ENCODE measurements around the gene PLEKHJ1.
"Not testable (repeated sequence)": the region's sequence is repeated elsewhere in the genome, so short reads cannot be mapped to it uniquely, and the experiment has no call there.

The PLEKHJ1 gene

GRCh38 chr19:2236314-2237050, at the start of gene PLEKHJ1, which contains the start of gene SF3A2:
Gene PLEKHJ1, minus strand, starts transcription at chr19:2236329. Its CDS starts 81 bp downstream, at chr19:2236248.
Gene SF3A2, plus strand, starts transcription at chr19:2236824. Its CDS starts 6,595 bp downstream, at chr19:2243419.
- peak; percentile 99 for DNase-seq
- in situ Hi-C loops (cut with MboI; ENCODE audit: low pct_unique_long_range_greater_than_20kb, low sequenced_read_pairs): no loop called here

DNA sequence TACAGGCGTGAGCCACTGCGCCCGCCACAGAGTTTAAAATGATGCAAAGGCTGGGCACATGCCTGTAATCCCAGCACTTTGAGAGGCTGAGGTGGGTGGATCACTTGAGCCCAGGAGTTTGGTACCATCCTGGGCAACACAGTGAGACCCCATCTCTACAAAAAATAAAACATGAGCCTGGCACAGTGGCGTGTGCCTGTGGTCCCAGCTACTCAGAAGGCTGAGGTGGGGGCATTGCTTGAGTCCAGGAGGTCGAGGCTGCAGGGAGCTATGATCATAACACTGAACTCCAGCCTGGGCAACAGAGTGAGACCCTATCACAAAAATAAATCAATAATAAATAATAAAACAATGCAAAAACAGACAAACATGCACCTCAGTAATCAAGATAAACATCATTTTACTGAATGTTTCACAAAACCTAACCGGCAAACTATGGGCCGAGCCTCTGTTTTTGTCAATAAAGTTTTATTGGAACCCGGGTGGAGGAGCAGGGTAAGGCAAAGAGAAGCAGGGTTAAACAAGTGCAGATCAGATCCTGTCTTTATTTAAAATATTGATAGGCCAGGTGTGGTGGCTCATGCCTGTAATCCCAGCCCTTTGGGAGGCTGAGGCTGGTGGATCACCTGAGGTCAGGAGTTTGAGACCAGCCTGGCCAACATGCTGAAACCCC, 47.8 kb upstream of the PLEKHJ1 start:
- DNase-seq: no peak
- in situ Hi-C loops (cut with MboI; ENCODE audit: low pct_unique_long_range_greater_than_20kb, low sequenced_read_pairs): no loop called here

- DNase-seq: no peak
- in situ Hi-C loops (cut with MboI; ENCODE audit: low pct_unique_long_range_greater_than_20kb, low sequenced_read_pairs): no loop called here
Observed at GRCh38 chr19:2282862-2283237, 46.7 kb upstream of the PLEKHJ1 start.

GRCh38 chr19:2282062-2282861, 46.1 kb upstream of the PLEKHJ1 start, which contains the start of gene PEAK3:
Gene PEAK3, minus strand, starts transcription at chr19:2282175. Its CDS starts 1,244 bp downstream, at chr19:2280931.
- peak; percentile 80 for DNase-seq
- in situ Hi-C loops (cut with MboI; ENCODE audit: low pct_unique_long_range_greater_than_20kb, low sequenced_read_pairs): no loop called here

GRCh38 chr19:2281265-2282061, 45.3 kb upstream of the PLEKHJ1 start:
- in situ Hi-C loops (cut with MboI; ENCODE audit: low pct_unique_long_range_greater_than_20kb, low sequenced_read_pairs); DNase-seq: not testable (repeated sequence)

- in situ Hi-C loops (cut with MboI; ENCODE audit: low pct_unique_long_range_greater_than_20kb, low sequenced_read_pairs): no loop called here
- no peak for DNase-seq
Observed at GRCh38 chr19:2280633-2281264, 44.6 kb upstream of the PLEKHJ1 start.

DNA sequence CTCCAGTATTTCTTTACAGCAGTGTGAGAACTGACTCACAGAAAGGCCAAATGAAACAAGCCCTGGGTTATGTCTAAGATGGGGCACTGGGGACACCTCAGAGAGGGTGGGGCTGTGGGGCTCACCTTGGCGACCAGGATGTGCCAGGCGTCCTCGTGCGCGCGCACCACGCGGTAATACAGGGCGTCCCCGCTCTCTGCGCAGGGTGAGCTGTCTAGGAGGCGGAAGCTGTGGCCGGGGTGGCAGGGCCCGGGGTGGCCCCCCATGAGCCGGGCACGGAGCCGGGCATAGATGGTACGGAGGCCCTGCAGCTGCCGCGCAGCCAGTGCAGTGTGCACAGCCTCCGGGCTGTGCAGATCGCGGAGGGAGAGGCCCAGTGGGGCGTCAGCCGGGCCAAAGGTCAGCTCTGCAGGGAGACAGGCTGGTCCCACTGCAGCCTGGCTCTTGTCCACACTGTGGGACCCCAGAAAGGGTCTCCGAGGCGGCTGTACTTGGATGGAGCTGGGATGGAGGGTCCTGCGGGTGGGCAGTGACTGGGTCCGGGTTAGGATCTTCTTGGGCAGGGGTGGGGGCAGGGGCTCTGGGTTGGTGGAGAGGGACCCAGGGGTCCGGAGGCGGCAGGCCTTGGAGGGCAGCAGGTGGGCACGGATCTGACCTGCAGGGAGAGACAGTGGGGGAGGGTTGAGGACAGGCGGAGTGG, 42.5 kb upstream of the PLEKHJ1 start:
- in situ Hi-C loops (cut with MboI; ENCODE audit: low pct_unique_long_range_greater_than_20kb, low sequenced_read_pairs): no loop called here
- no peak for DNase-seq

DNA sequence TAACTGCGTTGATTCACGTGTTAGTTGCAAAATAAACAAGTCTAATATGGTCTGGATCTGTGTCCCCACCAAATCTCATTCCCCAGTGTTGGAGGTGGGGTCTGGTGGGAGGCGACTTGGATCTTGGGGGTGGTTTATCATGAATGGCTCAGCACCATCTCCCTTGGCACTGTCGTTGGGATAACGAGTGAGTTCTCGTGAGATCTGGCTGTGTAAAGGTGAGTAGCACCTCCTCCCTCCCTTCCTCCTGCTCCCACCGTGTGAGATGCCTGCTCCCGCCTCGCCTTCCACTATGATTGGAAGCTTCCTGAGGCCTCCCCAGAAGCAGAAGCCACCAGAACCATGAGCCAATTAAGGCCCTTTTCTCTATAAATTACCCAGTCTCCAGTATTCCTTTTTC, 41.0 kb upstream of the PLEKHJ1 start:
- DNase-seq: no peak
- in situ Hi-C loops (cut with MboI; ENCODE audit: low pct_unique_long_range_greater_than_20kb, low sequenced_read_pairs): no loop called here

- in situ Hi-C loops (cut with MboI; ENCODE audit: low pct_unique_long_range_greater_than_20kb, low sequenced_read_pairs): no loop called here
- DNase-seq: no peak
Observed at GRCh38 chr19:2276429-2276986, 40.4 kb upstream of the PLEKHJ1 start.

DNA sequence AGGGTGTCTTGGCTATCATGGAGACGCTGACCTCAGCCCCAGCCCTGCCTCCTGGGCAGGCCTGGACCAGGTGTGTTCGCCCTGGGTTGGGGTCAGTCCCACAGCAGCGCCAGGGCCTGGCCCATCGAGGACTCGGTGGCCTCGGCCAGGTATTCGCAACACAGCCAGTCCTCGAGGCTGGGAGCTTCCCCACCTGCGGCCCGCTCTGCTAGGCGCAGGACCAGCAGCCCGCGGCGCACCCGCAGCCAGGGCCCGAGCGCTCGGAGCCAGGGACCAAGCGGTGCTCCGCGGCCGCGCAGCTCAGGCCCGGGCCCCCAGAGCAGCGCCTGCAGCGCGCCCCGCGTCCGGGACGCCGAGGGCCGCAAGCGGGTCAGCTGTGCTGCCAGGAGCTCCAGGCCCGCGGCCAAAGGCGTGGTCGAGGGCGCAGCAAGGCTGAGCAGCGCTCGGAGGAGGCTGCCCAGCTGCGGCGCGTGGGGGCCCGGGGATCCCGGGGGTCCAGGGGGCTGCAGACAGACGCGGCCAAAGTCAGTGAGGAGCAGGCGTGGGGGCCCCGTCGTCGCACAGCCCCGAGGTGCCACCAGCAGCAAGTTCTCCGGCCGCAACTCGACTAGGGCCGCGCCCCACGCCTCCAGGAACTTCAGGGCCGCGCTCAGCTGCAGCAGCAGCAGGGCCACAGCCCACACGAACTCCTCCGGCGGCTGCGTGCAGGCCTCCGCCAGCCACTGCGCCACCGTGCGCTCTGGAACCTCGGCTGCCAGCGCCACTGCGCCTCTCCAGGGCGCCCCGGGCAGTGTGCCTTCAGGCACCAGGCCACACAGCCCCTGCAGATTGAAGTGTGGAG, 39.7 kb upstream of the PLEKHJ1 start:
- in situ Hi-C loops (cut with MboI; ENCODE audit: low pct_unique_long_range_greater_than_20kb, low sequenced_read_pairs): no loop called here
- no peak for DNase-seq

- DNase-seq: peak; percentile 86
- in situ Hi-C loops (cut with MboI; ENCODE audit: low pct_unique_long_range_greater_than_20kb, low sequenced_read_pairs): no loop called here
Observed at GRCh38 chr19:2274931-2275535, 38.9 kb upstream of the PLEKHJ1 start.

DNA sequence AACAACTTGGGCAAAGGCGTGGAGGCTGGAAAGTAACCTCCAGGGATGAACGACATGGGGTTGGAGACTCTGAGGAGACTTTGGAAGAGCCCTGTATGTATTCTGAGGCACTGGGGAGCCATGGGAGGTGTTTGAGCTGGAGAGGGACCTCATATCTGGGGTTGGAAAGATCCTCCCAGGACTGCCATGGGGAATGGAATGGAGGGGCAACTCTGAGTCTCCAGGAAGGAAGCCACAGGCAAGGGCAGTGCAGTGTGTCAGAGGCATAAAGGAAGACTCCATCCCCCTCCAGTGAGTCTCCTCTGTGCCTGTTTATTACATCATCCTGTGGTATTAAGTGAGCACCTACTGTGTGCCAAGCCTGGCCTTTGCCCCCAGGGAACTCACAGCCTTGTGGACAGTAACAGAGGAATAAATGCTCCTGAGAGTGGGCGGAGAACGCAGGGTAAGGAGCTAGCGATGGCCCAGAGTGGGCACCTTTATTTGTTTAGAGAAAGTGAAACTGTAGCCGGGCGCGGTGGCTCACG, 38.1 kb upstream of the PLEKHJ1 start:
- DNase-seq: no peak
- in situ Hi-C loops (cut with MboI; ENCODE audit: low pct_unique_long_range_greater_than_20kb, low sequenced_read_pairs): no loop called here

DNA sequence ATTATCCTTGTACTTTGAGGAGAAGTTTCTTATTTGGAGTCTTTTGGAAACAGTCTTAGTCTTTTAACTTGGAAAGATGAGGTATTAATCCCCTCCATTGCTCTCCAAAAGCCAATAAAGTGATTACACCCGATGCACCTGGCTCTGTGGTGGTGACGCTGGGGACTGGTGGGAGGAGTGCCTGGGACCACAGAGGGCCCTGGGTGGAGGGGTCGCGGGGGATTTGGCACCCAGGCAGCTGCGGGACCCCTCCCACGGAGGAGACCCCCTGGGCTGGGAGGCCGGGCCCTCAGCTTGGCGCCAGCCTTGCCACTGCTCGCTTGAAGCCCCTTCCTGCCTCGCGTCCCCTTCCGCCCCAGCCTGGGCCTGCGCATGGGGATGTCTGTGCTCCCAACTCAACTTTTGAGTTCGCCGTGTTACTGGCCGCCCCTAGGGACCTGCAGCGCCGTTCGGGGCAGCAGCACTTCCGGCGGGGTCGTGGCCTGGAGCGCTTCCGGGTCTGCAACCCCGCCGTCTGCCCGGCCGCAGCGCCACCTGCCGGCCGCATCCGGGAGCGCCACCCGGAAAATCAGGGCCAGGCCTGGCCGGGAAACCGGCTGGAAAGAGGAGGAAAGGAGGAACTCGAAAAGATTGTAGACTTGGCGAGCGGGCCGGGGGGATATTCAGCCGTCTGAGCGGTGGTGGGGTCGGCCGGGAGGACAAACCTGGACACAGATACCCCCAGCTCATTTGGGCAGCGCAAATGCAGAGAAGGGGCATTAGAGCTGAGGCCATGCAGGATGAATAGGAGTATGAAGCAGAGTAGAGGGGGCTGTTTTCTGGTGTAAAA, 37.4 kb upstream of the PLEKHJ1 start:
- peak; percentile 94 for DNase-seq
- in situ Hi-C loops (cut with MboI; ENCODE audit: low pct_unique_long_range_greater_than_20kb, low sequenced_read_pairs): no loop called here

DNA sequence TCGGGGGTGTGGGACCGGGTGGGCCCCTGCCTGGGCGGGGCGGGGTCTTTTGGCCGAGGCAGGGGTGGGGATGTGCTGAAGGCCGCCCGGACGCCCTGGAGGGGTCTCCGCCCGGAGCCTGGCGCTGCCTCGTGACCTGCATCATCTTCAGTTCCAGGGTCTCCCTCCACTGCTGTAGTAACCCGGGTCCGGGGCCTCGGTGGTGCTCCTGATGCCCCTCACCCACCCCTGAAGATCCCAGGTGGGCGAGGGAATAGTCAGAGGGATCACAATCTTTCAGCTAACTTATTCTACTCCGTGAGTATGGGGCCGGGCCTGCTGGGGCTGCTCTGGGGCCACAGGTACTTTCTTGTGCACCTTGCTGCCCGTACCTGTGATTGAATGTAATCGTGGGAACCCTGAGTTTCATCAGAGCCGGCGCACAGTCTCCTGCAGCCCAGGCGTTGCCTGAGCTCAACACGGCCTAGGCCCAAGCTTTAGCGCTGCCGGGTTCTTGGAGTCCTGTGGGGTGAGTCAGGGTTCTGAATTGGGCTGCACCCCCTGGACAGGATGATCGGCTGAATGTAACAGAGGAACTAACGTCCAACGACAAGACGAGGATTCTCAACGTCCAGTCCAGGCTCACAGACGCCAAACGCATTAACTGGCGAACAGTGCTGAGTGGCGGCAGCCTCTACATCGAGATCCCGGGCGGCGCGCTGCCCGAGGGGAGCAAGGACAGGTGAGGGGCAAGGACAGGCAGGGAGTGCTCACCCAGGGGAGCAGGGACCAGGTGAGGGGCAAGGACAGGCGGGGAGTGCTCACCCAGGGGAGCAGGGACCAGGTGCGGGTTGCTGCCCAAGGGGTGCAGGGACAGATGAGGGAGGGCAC, 35.3 kb upstream of the PLEKHJ1 start:
- no peak for DNase-seq
- in situ Hi-C loops (cut with MboI; ENCODE audit: low pct_unique_long_range_greater_than_20kb, low sequenced_read_pairs): no loop called here
